ENCODE measurements around the gene KLRC4.

KLRC4 gene

GRCh38 chr12:10361622-10362021 lies 47.9 kb downstream of the KLRC4 start:
- peak; percentile 43 to 80 for DNase-seq (ENCODE audit: low read depth in 2 of 2)
- no peak overlapping the region for H3K4me3 ChIP-seq (replicated peaks in 1 of 2; ENCODE audit: low read depth in 2 of 2, low read length in 2 of 2)
- no peak for TF ChIP-seq CTCF (IDR thresholded peaks at IDR 0.05; ENCODE audit: low read depth, low read length)

DNA sequence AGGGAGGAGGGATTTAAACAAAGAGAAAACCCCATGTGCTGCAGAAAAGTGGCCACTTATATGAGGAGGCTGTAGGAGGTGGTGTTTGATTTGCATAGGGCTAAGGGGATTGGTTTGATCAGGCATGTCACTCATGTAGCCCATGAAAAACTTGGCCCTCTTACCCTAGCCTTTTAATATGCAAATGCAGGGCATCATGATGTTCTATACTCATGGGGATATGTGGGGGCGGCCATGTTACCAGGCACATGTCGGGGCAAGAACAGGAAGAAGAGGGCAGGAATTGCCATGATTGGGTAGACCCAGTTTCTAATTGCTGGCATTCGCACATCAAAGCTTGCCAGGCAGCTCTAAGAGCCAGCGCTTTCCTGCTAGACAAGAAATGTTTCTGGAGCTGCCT lies 48.5 kb downstream of the KLRC4 start:
- DNase-seq (ENCODE audit: low read depth in 2 of 2): peak in 1 of 2 donors; percentile 65
- TF ChIP-seq CTCF (IDR thresholded peaks at IDR 0.05; ENCODE audit: low read depth, low read length): no peak
- H3K4me3 ChIP-seq (replicated peaks in 1 of 2; ENCODE audit: low read depth in 2 of 2, low read length in 2 of 2): no peak overlapping the region

GRCh38 chr12:10358969-10359368 lies 50.6 kb downstream of the KLRC4 start:
- no peak overlapping the region for H3K4me3 ChIP-seq (replicated peaks in 1 of 2; ENCODE audit: low read depth in 2 of 2, low read length in 2 of 2)
- no peak for TF ChIP-seq CTCF (IDR thresholded peaks at IDR 0.05; ENCODE audit: low read depth, low read length)
- no peak for DNase-seq (ENCODE audit: low read depth in 2 of 2)

GRCh38 chr12:10358131-10358530 lies 51.4 kb downstream of the KLRC4 start:
- H3K4me3 ChIP-seq (replicated peaks in 1 of 2; ENCODE audit: low read depth in 2 of 2, low read length in 2 of 2): no peak overlapping the region
- TF ChIP-seq CTCF (IDR thresholded peaks at IDR 0.05; ENCODE audit: low read depth, low read length): no peak
- no peak for DNase-seq (ENCODE audit: low read depth in 2 of 2)

Measured in cardiac fibroblast (primary cell).